ENCODE measurements around the gene PPP2R3A.

The PPP2R3A gene

DNA sequence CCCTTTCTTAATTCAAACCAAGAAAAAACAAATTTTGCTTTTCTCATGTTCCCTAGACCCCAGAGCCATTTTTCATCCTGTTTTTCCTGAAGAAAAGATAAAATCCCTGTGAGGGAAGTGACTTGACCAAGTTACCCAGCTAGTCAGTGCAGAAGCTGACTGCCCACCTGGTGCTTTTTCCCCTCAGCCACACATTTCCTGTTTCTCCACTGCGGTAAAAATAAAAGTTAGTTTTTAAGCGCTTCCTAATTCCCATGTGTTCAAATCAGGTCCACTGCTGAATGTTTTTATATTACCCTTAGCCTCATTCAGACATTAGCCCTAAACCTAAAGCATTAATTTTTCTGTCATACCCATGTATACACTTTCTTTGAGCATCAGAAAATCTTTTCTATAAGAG, 26.1 kb downstream of the PPP2R3A start:
- no peak for TF ChIP-seq CTCF (IDR thresholded peaks at IDR 0.05; ENCODE audit: low read depth, low read length)
- peak in 1 of 2 donors; percentile 47 for DNase-seq (ENCODE audit: low read depth in 2 of 2)
- no peak overlapping the region for H3K4me3 ChIP-seq (replicated peaks in 1 of 2; ENCODE audit: low read depth in 2 of 2, low read length in 2 of 2)

GRCh38 chr3:135992072-135992471, 26.5 kb downstream of the PPP2R3A start:
- peak; percentile 60 to 89 for DNase-seq (ENCODE audit: low read depth in 2 of 2)

GRCh38 chr3:135994708-135995337, 29.3 kb downstream of the PPP2R3A start:
- TF ChIP-seq CTCF (IDR thresholded peaks at IDR 0.05; ENCODE audit: low read depth, low read length): no peak
- no peak overlapping the region for H3K4me3 ChIP-seq (replicated peaks in 1 of 2; ENCODE audit: low read depth in 2 of 2, low read length in 2 of 2)
- no peak for DNase-seq (ENCODE audit: low read depth in 2 of 2)

More at GRCh38 chr3:135992072-135992471, 26.5 kb downstream of the PPP2R3A start:
- no peak for TF ChIP-seq CTCF (IDR thresholded peaks at IDR 0.05; ENCODE audit: low read depth, low read length)
- H3K4me3 ChIP-seq (replicated peaks in 1 of 2; ENCODE audit: low read depth in 2 of 2, low read length in 2 of 2): no peak overlapping the region

DNA sequence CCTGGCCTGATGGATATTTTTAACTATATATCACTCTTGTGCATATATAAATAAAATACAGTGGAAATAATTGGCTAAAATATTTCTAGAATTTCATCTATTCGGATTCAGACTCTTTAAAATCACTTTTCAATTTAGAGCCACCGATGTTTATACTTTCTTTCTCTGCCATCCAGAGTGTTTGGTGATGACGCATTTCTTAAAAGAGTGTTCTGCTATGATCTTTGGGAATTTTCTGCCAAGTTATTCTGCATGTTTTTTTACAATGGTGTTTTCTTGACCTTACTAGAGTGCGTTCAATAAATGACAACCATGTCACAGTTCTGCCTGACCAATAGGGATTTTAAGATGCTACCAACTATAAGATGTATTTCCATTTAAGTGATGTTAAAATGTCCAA, 30.2 kb downstream of the PPP2R3A start:
- DNase-seq (ENCODE audit: low read depth in 2 of 2): no peak
- H3K4me3 ChIP-seq (replicated peaks in 1 of 2; ENCODE audit: low read depth in 2 of 2, low read length in 2 of 2): no peak overlapping the region
- no peak for TF ChIP-seq CTCF (IDR thresholded peaks at IDR 0.05; ENCODE audit: low read depth, low read length)

DNA sequence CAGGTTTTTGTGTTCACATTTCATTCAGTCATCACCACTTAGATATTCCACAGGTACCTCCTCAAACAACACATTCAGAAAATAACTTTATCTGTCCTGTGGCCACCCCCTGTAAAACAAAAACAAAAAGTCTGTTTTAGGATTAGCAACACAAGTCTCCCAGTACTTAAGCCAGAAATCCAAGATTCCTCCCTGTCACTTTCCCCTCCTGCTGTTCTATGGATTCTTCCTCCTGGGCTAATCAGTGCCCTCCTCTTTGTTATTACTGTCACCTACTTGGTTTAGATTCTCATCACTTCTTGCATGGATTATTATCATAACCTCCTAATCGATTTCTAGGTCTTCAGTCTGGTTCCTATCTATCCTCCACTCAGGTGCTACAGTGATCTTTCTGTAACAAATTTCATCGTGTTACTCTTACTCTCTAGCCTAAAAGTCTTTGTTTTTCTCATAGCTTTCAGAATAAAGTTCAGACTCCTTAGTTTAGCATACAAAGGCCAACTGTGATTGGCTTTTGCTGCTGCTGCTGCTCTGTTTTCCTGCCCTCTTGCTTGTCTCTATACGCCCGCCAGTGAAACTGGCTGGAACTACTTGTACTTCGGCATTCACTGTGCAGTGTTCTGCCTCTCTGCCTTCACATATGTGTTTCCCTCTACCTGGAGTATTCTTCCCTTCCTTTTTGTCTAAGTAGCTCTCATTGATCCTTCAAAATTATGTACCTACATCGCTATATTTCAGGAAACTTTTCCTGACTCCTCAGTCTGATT, 32.2 kb downstream of the PPP2R3A start:
- no peak for TF ChIP-seq CTCF (IDR thresholded peaks at IDR 0.05; ENCODE audit: low read depth, low read length)
- no peak for DNase-seq (ENCODE audit: low read depth in 2 of 2)
- no peak overlapping the region for H3K4me3 ChIP-seq (replicated peaks in 1 of 2; ENCODE audit: low read depth in 2 of 2, low read length in 2 of 2)

- no peak for TF ChIP-seq CTCF (IDR thresholded peaks at IDR 0.05; ENCODE audit: low read depth, low read length)
- no peak for DNase-seq (ENCODE audit: low read depth in 2 of 2)
- H3K4me3 ChIP-seq (replicated peaks in 1 of 2; ENCODE audit: low read depth in 2 of 2, low read length in 2 of 2): no peak overlapping the region
These were observed 42.7 kb downstream of the PPP2R3A start for GRCh38 chr3:136008221-136008620.

Data from cardiac fibroblast (primary cell).